Measurements from ENCODE around the gene PTPRF. TPM values are rescaled to one million over a fixed set of nuclear protein-coding genes. Genes with fewer than 3 reads are reported as not detected.
"Not testable (repeated sequence)": the region's sequence is repeated elsewhere in the genome, so short reads cannot be mapped to it uniquely, and the experiment has no call there.

PTPRF gene
- total and polyA plus RNA-seq, 4 donors = 40.0 to 160 (median 92.1) TPM

DNA sequence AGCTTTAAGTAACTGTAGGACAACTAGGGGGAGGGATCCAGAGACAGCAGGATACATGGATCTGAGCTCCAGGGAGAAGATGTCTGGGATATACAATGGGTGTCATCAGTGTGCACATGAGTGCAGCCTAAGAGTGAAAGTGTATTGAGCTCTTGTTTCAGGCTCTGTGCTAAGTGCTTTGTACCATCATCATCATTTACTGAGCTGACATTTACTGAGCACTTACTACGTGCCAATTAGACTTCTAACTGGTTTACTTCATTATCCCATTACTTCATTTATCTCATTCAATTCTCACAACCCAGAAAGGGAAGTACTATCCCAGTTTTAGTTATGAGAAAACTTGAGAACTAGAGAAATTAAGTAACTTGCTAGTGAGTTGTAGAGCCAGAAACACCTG lies 114.8 kb downstream of the PTPRF start:
- Histone ChIP-seq H3K9me3 (ENCODE audit: control insufficient read depth in 4 of 4, insufficient read depth in 3 of 4, low read length in 3 of 4) (no peaks in the 10 kb centered on the region), H3K27ac (ENCODE audit: low read depth in 1 of 2, low read length in 1 of 2) (no peak overlapping the region), H3K9ac (ENCODE audit: insufficient read depth in 1 of 2, low read length in 2 of 2) (no peak overlapping the region), H3K4me1 (ENCODE audit: control insufficient read depth in 5 of 5, insufficient read depth in 5 of 5, low read length in 5 of 5) (no peaks in the 10 kb centered on the region), H3K4me3 (no peak overlapping the region), H3K36me3 (ENCODE audit: control insufficient read depth in 4 of 4, insufficient read depth in 4 of 4, low read length in 4 of 4) (peaks cover 0 to 1% (median 0%) of the 10 kb centered on the region in 4 donors), H3K27me3 (ENCODE audit: control insufficient read depth in 3 of 3, insufficient read depth in 3 of 3, low read length in 2 of 3) (peaks cover 0 to 5% (median 3%) of the 10 kb centered on the region in 3 donors)
- TF ChIP-seq, protein P1, sequence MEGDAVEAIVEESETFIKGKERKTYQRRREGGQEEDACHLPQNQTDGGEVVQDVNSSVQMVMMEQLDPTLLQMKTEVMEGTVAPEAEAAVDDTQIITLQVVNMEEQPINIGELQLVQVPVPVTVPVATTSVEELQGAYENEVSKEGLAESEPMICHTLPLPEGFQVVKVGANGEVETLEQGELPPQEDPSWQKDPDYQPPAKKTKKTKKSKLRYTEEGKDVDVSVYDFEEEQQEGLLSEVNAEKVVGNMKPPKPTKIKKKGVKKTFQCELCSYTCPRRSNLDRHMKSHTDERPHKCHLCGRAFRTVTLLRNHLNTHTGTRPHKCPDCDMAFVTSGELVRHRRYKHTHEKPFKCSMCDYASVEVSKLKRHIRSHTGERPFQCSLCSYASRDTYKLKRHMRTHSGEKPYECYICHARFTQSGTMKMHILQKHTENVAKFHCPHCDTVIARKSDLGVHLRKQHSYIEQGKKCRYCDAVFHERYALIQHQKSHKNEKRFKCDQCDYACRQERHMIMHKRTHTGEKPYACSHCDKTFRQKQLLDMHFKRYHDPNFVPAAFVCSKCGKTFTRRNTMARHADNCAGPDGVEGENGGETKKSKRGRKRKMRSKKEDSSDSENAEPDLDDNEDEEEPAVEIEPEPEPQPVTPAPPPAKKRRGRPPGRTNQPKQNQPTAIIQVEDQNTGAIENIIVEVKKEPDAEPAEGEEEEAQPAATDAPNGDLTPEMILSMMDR (IDR thresholded peaks at IDR 0.05; ENCODE audit: control extremely low read depth, extremely low read depth) = no peak
- ATAC-seq (ENCODE audit: insufficient read depth, low FRiP score) (no peak), DNase-seq (no peak)
- 55 to 75% methylated on average over 1 of the region's 1 CpG for WGBS, 2 donors

DNA sequence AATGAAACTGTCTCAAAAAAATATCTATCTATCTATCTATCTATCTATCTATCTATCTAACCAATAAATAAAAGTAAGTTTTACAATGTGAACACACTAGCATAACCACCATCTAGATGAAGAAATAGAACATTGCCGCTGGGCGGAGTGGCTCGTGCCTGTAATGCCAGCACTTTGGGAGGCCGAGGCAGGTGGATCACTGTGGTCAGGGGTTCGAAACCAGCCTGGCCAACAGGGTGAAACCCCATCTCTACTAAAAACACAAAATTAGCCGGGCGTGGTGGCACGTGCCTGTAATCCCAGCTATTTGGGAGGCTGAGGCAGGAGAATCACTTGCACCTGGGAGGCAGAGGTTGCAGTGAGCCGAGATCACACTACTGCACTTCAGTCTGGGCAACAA lies 116.6 kb downstream of the PTPRF start:
- not testable (repeated sequence) for H3K36me3 ChIP-seq (ENCODE audit: control insufficient read depth in 4 of 4, insufficient read depth in 4 of 4, low read length in 4 of 4); H3K4me3 ChIP-seq; H3K27ac ChIP-seq (ENCODE audit: low read depth in 1 of 2, low read length in 1 of 2); H3K9ac ChIP-seq (ENCODE audit: insufficient read depth in 1 of 2, low read length in 2 of 2); H3K27me3 ChIP-seq (ENCODE audit: control insufficient read depth in 3 of 3, insufficient read depth in 3 of 3, low read length in 2 of 3); ATAC-seq (ENCODE audit: insufficient read depth, low FRiP score); H3K9me3 ChIP-seq (ENCODE audit: control insufficient read depth in 4 of 4, insufficient read depth in 3 of 4, low read length in 3 of 4); DNase-seq
- WGBS, 2 donors = 95 to 97% methylated on average over 9 of the region's 9 CpGs
- H3K4me1 ChIP-seq (ENCODE audit: control insufficient read depth in 5 of 5, insufficient read depth in 5 of 5, low read length in 5 of 5) = peaks cover 0 to 13% (median 10%) of the 10 kb centered on the region in 5 donors

DNA sequence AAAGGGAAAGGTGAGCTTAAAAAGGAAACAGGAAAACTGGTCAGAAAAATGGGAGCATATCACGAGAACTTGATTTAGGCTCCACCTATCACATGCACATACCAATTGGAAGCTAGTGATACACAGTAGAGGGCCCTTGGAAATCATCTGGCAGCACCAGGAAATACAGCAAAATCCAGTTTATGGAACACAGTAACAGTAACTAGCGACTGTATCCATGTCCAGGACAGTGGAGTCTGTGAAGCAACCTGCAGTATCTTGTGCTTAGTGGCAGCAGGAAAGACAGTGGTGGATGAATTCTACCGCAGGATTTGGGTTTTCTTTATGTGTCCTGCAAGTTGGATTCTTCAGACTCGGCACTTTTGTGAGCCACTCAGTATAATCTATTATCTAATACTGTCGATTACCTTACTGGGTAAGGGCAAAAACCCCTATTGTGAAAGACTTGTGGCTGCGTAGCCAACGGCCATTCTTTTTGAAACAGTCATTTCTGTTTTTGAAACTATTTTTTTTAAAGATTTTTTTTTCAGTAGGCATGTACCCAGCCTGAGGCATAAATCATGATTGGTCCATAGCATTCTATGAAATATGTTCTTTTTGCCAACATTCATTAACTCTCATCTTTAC lies 117.7 kb downstream of the PTPRF start:
- ATAC-seq (ENCODE audit: insufficient read depth, low FRiP score) (no peak), DNase-seq (peak in 2 of 3 donors; percentile 19 to 23)
- TF ChIP-seq, protein P1 (IDR thresholded peaks at IDR 0.05; ENCODE audit: control extremely low read depth, extremely low read depth) = no peak
- Histone ChIP-seq H3K4me1 (ENCODE audit: control insufficient read depth in 5 of 5, insufficient read depth in 5 of 5, low read length in 5 of 5) (peaks cover 2 to 13% (median 10%) of the 10 kb centered on the region in 5 donors), H3K27me3 (ENCODE audit: control insufficient read depth in 3 of 3, insufficient read depth in 3 of 3, low read length in 2 of 3) (peaks cover 0 to 5% (median 3%) of the 10 kb centered on the region in 3 donors), H3K27ac (ENCODE audit: low read depth in 1 of 2, low read length in 1 of 2) (no peak overlapping the region), H3K36me3 (ENCODE audit: control insufficient read depth in 4 of 4, insufficient read depth in 4 of 4, low read length in 4 of 4) (peaks cover under 1 to 7% (median 4%) of the 10 kb centered on the region in 4 donors), H3K9me3 (ENCODE audit: control insufficient read depth in 4 of 4, insufficient read depth in 3 of 4, low read length in 3 of 4) (no peaks in the 10 kb centered on the region), H3K9ac (ENCODE audit: insufficient read depth in 1 of 2, low read length in 2 of 2) (no peak overlapping the region), H3K4me3 (no peak overlapping the region)
- 31 to 65% methylated on average over 7 of the region's 7 CpGs for WGBS, 2 donors

DNA sequence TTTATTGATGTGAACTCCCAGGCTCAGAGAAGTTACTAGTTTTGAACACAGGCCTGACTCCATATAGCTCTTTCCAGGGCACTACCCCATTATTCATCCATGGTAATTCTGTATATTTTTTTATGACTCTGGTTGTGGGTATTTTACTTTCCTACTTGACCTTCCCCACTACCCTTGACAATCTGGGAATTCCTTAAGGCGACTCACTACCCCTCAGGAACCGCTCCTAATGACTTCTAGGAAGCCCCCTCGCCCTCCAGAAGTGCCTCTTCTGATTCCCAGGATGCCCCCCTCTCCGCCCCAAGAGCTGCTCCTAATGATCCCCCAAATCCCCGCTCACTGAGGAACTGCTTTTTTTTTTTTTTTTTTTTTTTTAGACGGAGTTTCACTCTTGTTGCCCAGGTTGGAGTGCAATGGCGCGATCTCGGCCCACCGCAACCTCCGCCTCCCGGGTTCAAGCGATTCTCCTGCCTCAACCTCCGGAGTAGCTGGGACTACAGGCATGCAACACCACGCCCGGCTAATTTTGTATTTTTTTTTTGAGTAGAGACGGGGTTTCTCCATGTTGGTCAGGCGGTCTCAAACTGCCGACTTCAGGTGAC lies 118.3 kb downstream of the PTPRF start:
- H3K27ac ChIP-seq (ENCODE audit: low read depth in 1 of 2, low read length in 1 of 2) = peak overlapping the region; percentile 82 to 87
- no peaks in the 10 kb centered on the region for H3K9me3 ChIP-seq (ENCODE audit: control insufficient read depth in 4 of 4, insufficient read depth in 3 of 4, low read length in 3 of 4)
- H3K4me1 ChIP-seq (ENCODE audit: control insufficient read depth in 5 of 5, insufficient read depth in 5 of 5, low read length in 5 of 5) = peaks cover 2 to 13% (median 10%) of the 10 kb centered on the region in 5 donors
- ATAC-seq (ENCODE audit: insufficient read depth, low FRiP score) (no peak), DNase-seq (no peak)
- H3K27me3 ChIP-seq (ENCODE audit: control insufficient read depth in 3 of 3, insufficient read depth in 3 of 3, low read length in 2 of 3) = peaks cover 0 to 5% (median 3%) of the 10 kb centered on the region in 3 donors
- no peak overlapping the region for H3K4me3 ChIP-seq
- TF ChIP-seq, protein P1 (IDR thresholded peaks at IDR 0.05; ENCODE audit: control extremely low read depth, extremely low read depth) = no peak
- H3K36me3 ChIP-seq (ENCODE audit: control insufficient read depth in 4 of 4, insufficient read depth in 4 of 4, low read length in 4 of 4) = peaks cover 7 to 11% (median 10%) of the 10 kb centered on the region in 4 donors
- WGBS, 2 donors = 33 to 36% methylated on average over 18 to 19 of the region's 19 CpGs
- H3K9ac ChIP-seq (ENCODE audit: insufficient read depth in 1 of 2, low read length in 2 of 2) = peak overlapping the region in 1 of 2 donors; percentile 91
